Muscle of leg (tissue), 11 donors: ENCODE measurements around the gene BMAL1. TPM values are rescaled to one million over a fixed set of nuclear protein-coding genes. Genes with fewer than 3 reads are reported as not detected.

ENCODE experiments used
- DNase-seq: peaks from one replicate; pipeline ENCODE4 v3.0.0; 2013
- H3K27ac ChIP-seq: one replicate; pipeline ENCODE4 v1.5.1; 2013; ENCODE audit warnings: mild to moderate bottlenecking, low read length, control low read depth
- H3K27me3 ChIP-seq: one replicate; pipeline ENCODE4 v1.6.1; 2013; ENCODE audit warnings: low read length; ENCODE audit not compliant: control insufficient read depth, insufficient read depth
- H3K36me3 ChIP-seq: one replicate; pipeline ENCODE4 v1.6.1; 2013; ENCODE audit warnings: low read length; ENCODE audit not compliant: control insufficient read depth, insufficient read depth
- H3K4me1 ChIP-seq: one replicate; pipeline ENCODE4 v1.6.1; 2013; ENCODE audit warnings: low read length; ENCODE audit not compliant: control insufficient read depth, insufficient read depth
- H3K4me3 ChIP-seq: one replicate; pipeline ENCODE4 v1.5.1; 2013; ENCODE audit warnings: low read length, control low read depth
- H3K9me3 ChIP-seq: replicated peaks from 2 replicates; pipeline ENCODE4 v1.6.1; 2013; ENCODE audit warnings: low read depth, low read length; ENCODE audit not compliant: control insufficient read depth
- WGBS: methylation state at CpG from one replicate; pipeline ENCODE4 v1.1.5; 2013; ENCODE audit warnings: missing lambda C conversion rate; ENCODE audit not compliant: insufficient coverage; 5-methylcytosine and 5-hydroxymethylcytosine counted together
- polyA plus RNA-seq, 8 donors: library from polyadenylated mRNA; unstranded; fragments of 120-200 nt; gene quantifications; one replicate each; pipeline versions ENCODE4 v1.2.1 to v1.2.3, GENCODE V29; 2013; ENCODE audit warnings: inconsistent platforms in 1 of 8, low replicate concordance in 1 of 8; ENCODE audit not compliant: insufficient read length in 8 of 8, insufficient read depth in 1 of 8
- total RNA-seq: library from RNA; stranded (reverse); fragments of 120-200 nt; gene quantifications from one replicate; pipeline ENCODE4 v1.2.4, GENCODE V29; 2013

The BMAL1 gene
- total and polyA plus RNA-seq, 9 donors: 5.7 to 10.6 (median 6.9) TPM

- H3K9me3 ChIP-seq: no peaks in the 10 kb centered on the region
- WGBS: 58% methylated on average over 2 of the region's 6 CpGs
- no peak overlapping the region for H3K4me3 ChIP-seq
- no peaks in the 10 kb centered on the region for H3K36me3 ChIP-seq
- DNase-seq: no peak
- no peaks in the 10 kb centered on the region for H3K4me1 ChIP-seq
- peaks cover 2% of the 10 kb centered on the region for H3K27me3 ChIP-seq
- no peak overlapping the region for H3K27ac ChIP-seq
Measured at GRCh38 chr11:13349581-13349980, 72.0 kb downstream of the BMAL1 start.

DNA sequence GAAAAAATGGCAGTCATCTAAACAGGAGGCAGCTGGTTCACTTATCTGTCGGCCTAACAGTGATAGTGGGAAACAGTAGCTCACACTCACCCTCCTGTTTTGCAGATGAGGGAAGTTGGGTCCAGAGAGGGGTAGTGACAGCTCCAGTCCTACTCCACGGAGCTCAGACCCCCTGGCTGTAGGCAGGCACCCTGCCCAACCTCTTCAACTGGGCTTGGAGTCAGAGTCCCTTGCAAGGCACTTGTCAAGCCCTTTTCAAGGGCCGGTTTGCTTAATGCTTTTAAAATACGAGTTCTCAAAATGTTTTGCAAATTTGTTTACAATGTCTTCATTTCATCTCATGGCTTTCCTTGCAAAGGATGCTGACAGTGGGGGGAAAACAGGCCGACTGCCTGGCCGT is 75.1 kb downstream of the BMAL1 start:
- H3K27ac ChIP-seq: no peak overlapping the region
- WGBS: 90% methylated on average over 2 of the region's 6 CpGs
- no peak overlapping the region for H3K4me3 ChIP-seq
- no peak for DNase-seq
- H3K4me1 ChIP-seq: no peaks in the 10 kb centered on the region
- H3K27me3 ChIP-seq: peaks cover 2% of the 10 kb centered on the region
- peaks cover 8% of the 10 kb centered on the region for H3K36me3 ChIP-seq
- H3K9me3 ChIP-seq: no peaks in the 10 kb centered on the region

GRCh38 chr11:13354335-13354734 is 76.7 kb downstream of the BMAL1 start:
- no peaks in the 10 kb centered on the region for H3K27me3 ChIP-seq
- WGBS: 64% methylated on average over 3 of the region's 6 CpGs
- peaks cover 9% of the 10 kb centered on the region for H3K36me3 ChIP-seq
- H3K9me3 ChIP-seq: no peaks in the 10 kb centered on the region
- no peaks in the 10 kb centered on the region for H3K4me1 ChIP-seq
- H3K4me3 ChIP-seq: no peak overlapping the region
- DNase-seq: no peak
- no peak overlapping the region for H3K27ac ChIP-seq

- Histone ChIP-seq H3K27ac (no peak overlapping the region), H3K4me1 (peaks cover 3% of the 10 kb centered on the region), H3K27me3 (no peaks in the 10 kb centered on the region), H3K36me3 (peaks cover 9% of the 10 kb centered on the region), H3K9me3 (no peaks in the 10 kb centered on the region), H3K4me3 (no peak overlapping the region)
- 100% methylated on average over 3 of the region's 4 CpGs for whole genome bisulfite sequencing
- DNase-seq: no peak
Measured at GRCh38 chr11:13355191-13355590, 77.6 kb downstream of the BMAL1 start.

DNA sequence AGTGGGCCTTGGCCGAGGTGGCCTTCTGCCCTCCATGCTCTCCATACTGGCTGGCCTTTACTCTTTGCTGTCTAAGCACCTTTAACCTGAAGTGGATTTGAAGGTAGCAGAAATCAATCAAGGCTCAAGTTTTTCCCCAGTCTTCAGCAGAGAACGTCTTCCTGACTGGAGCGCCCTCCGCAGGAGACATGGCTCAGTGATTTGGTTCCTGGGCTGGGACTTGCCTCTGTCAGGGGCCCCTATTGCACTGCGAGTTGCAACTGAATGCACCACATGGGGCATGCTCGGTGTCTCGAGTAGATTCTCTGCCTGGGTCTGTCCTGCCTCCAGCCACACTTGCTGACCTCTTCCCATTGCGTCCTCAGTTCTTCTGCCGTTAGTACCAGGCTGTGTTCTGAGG is 79.6 kb downstream of the BMAL1 start:
- peaks cover 3% of the 10 kb centered on the region for H3K4me1 ChIP-seq
- 75% methylated on average over 9 of the region's 9 CpGs for WGBS

DNA sequence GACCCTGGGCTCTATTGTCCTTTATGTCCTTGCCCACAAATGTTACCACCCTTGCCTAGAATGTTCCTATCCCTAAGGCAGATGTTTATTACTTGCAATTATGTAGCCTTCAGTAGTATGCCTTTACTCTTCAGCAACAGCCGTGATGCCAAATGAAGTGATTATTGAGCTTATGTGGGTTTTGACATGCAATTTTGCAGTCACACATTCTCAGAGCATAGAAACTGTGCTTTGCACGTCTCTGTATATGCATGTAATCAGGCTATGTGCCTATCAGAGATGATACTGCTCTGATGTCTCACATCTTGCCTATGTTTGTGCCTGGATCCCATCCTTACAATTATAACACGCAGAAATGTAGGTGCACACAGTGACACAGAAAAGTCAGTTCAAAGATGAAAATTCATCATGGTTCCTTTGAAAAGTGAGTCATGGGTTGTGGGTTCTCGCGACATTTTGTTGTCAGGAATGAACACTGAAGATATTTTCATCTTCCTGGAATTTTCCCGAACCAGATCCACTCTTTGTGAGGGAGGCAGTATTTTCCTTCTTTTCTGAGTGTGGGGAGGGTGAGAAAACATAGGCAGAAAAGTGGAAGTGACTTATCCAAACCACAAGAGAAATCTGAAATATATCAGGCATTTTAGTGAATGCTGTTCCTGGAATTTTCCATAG is 81.1 kb downstream of the BMAL1 start:
- H3K4me1 ChIP-seq: peaks cover 3% of the 10 kb centered on the region
- H3K4me3 ChIP-seq: no peak overlapping the region
- H3K27me3 ChIP-seq: no peaks in the 10 kb centered on the region
- H3K36me3 ChIP-seq: peaks cover 9% of the 10 kb centered on the region
- H3K9me3 ChIP-seq: no peaks in the 10 kb centered on the region
- WGBS: no CpG with 5 or more reads among the region's 6 CpGs
- DNase-seq: no peak
- H3K27ac ChIP-seq: no peak overlapping the region

More for the DNA sequence above, 79.6 kb downstream of the BMAL1 start:
- no peak for DNase-seq
- Histone ChIP-seq H3K27ac (no peak overlapping the region), H3K27me3 (no peaks in the 10 kb centered on the region), H3K36me3 (peaks cover 9% of the 10 kb centered on the region), H3K9me3 (no peaks in the 10 kb centered on the region), H3K4me3 (no peak overlapping the region)

GRCh38 chr11:13362596-13363109 is 85.1 kb downstream of the BMAL1 start:
- H3K4me1 ChIP-seq: peaks cover 3% of the 10 kb centered on the region
- no peak overlapping the region for H3K4me3 ChIP-seq
- DNase-seq: no peak
- 94% methylated on average over 6 of the region's 9 CpGs for WGBS
- H3K9me3 ChIP-seq: no peaks in the 10 kb centered on the region
- H3K27ac ChIP-seq: no peak overlapping the region
- H3K36me3 ChIP-seq: peaks cover 4% of the 10 kb centered on the region
- H3K27me3 ChIP-seq: no peaks in the 10 kb centered on the region

GRCh38 chr11:13364388-13364787 is 86.8 kb downstream of the BMAL1 start:
- Histone ChIP-seq H3K4me3 (no peak overlapping the region), H3K36me3 (peaks cover 4% of the 10 kb centered on the region), H3K27ac (no peak overlapping the region), H3K27me3 (no peaks in the 10 kb centered on the region), H3K9me3 (no peaks in the 10 kb centered on the region), H3K4me1 (peaks cover 3% of the 10 kb centered on the region)
- WGBS: 65% methylated on average over 2 of the region's 2 CpGs
- DNase-seq: no peak

- Histone ChIP-seq H3K36me3 (peaks cover 4% of the 10 kb centered on the region), H3K27ac (no peak overlapping the region), H3K27me3 (no peaks in the 10 kb centered on the region), H3K4me1 (no peaks in the 10 kb centered on the region), H3K4me3 (no peak overlapping the region), H3K9me3 (no peaks in the 10 kb centered on the region)
- WGBS: no CpG with 5 or more reads among the region's 7 CpGs
- DNase-seq: no peak
Measured at GRCh38 chr11:13366266-13367026, 88.9 kb downstream of the BMAL1 start.

DNA sequence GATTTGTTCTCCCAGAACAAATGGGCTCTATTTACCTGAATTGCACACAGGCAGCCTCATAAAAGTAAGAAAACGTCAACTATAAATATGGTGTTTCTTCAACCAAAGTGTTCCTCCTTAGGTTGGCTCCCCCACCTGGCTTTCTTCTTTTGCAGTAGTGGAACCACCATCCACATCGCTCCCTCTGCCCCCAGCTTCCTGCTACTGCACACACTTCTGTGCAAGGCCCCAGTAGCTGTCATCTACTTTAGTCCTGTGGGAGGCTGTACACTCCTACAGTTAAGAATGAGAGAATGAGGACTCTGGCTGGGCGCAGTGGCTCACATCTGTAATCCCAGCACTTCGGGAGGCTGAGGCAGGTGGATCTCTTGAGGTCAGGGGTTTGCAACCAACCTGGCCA is 89.5 kb downstream of the BMAL1 start:
- Histone ChIP-seq H3K27ac (no peak overlapping the region), H3K4me1 (no peaks in the 10 kb centered on the region), H3K9me3 (no peaks in the 10 kb centered on the region)

More for the DNA sequence above, 89.5 kb downstream of the BMAL1 start:
- H3K4me3 ChIP-seq: no peak overlapping the region
- no peaks in the 10 kb centered on the region for H3K27me3 ChIP-seq
- H3K36me3 ChIP-seq: peaks cover 7% of the 10 kb centered on the region
- WGBS: 100% methylated on average over 1 of the region's 4 CpGs
- DNase-seq: no peak
